ENCODE measurements around the gene DCBLD1.

DCBLD1 gene

GRCh38 chr6:117561128-117561527 is 78.7 kb downstream of the DCBLD1 start:
- TF ChIP-seq JUND (IDR thresholded peaks at IDR 0.05; ENCODE audit: low read depth), result no peak
- no peak for DNase-seq (ENCODE audit: low read depth in 1 of 2, low spot score in 1 of 2)
- in situ Hi-C loops (cut with HindIII; ENCODE audit: low pct_unique_long_range_greater_than_20kb, low sequenced_read_pairs), result no loop called here

DNA sequence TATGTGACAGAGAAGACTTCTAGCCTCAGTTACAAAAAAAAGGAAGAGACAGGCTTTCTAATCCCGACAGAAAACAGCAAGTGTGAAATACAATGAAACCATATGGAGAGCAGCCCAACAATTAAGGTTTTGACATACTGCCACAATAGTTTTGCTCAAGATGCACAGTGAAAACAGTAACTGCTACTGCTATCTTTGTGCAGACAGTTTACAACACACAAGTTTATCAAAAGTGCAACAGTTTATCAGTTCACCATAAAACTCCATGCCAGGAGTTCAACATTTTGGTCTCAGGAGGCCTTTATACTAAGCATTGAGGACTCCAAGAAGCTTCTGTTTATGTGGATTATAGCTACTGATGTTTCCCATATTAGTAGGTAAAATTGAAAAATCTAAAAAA is 82.2 kb downstream of the DCBLD1 start:
- in situ Hi-C loops (cut with HindIII; ENCODE audit: low pct_unique_long_range_greater_than_20kb, low sequenced_read_pairs), result no loop called here
- TF ChIP-seq JUND (IDR thresholded peaks at IDR 0.05; ENCODE audit: low read depth), result no peak
- no peak for DNase-seq (ENCODE audit: low read depth in 1 of 2, low spot score in 1 of 2)

DNA sequence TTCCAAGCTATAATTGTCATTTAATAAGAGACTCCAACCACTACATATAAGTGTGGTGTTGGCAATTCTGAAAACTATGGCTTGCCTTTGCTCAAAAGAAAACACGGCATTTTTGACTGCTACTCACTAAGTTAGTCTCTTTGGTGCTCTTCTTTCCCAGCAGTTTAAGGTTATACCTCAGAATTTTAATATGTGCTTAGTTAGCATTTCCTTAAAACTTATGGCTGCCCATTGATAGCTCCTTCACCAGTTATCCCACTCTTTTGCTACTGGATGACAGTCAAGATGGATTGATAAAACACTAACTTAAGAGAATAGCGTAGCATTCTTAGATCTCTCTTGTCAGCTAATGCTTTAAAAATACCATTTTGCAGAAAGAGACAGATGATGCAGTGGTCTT is 85.8 kb downstream of the DCBLD1 start:
- in situ Hi-C loops (cut with HindIII; ENCODE audit: low pct_unique_long_range_greater_than_20kb, low sequenced_read_pairs), result no loop called here
- DNase-seq (ENCODE audit: low read depth in 1 of 2, low spot score in 1 of 2), result no peak
- TF ChIP-seq JUND (IDR thresholded peaks at IDR 0.05; ENCODE audit: low read depth), result no peak

GRCh38 chr6:117568831-117569410 is 86.4 kb downstream of the DCBLD1 start:
- TF ChIP-seq JUND (IDR thresholded peaks at IDR 0.05; ENCODE audit: low read depth), result no peak
- no peak for DNase-seq (ENCODE audit: low read depth in 1 of 2, low spot score in 1 of 2)
- in situ Hi-C loops (cut with HindIII; ENCODE audit: low pct_unique_long_range_greater_than_20kb, low sequenced_read_pairs), result no loop called here

DNA sequence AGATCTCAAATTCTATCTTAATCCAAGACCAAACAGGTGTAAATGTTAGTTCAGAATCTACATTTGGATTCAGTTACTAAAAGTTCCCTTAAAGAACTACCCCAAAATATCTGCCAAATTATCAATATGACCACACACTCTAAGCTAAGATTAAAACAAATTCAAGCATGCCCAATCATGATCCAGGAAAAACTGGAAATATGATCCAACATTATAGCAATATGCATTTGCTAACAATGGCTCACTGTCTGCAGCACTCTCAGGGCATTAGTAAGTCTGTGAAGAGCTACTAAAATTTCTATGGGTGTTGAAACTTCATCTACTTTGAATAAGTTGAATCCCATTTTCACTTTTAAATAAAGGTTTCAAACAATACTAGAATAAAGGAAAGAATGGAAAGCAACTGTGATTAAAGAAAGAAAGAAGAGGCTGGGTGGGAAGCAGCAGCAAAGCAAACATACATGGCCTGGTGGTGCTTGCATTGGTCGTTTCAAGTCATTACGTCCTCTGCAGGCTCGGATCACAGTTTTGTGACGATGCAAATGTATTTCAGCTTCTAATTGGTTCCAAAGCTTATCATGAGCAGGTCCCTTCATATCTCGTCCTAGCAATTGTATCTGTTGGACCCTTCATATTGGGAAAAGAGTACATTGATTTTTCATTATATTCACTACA is 90.7 kb downstream of the DCBLD1 start:
- DNase-seq (ENCODE audit: low read depth in 1 of 2, low spot score in 1 of 2), result no peak
- in situ Hi-C loops (cut with HindIII; ENCODE audit: low pct_unique_long_range_greater_than_20kb, low sequenced_read_pairs), result no loop called here
- no peak for TF ChIP-seq JUND (IDR thresholded peaks at IDR 0.05; ENCODE audit: low read depth)

- no peak for TF ChIP-seq JUND (IDR thresholded peaks at IDR 0.05; ENCODE audit: low read depth)
- no peak for DNase-seq (ENCODE audit: low read depth in 1 of 2, low spot score in 1 of 2)
- in situ Hi-C loops (cut with HindIII; ENCODE audit: low pct_unique_long_range_greater_than_20kb, low sequenced_read_pairs), result no loop called here
Measured at GRCh38 chr6:117574198-117574597, 91.7 kb downstream of the DCBLD1 start.

DNA sequence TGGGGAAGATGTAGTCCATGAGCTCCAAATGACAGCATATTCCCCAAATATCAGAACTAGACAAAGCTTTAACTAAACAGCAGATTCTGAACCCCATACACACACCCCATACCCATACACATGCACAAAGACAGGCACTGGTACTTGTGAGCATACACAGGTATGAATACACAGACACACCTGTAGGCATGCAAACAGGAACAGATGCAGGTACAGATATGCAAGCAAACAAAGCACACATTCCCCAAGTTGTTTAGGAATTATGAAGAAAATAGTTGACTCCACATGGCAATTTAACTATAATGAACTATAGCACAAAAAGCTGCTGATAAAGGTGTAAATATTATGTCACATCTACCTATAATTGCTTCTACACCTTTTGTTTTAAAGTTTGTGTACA is 103.2 kb downstream of the DCBLD1 start:
- DNase-seq (ENCODE audit: low read depth in 1 of 2, low spot score in 1 of 2), result peak in 1 of 2 experiments; percentile 30
- TF ChIP-seq JUND (IDR thresholded peaks at IDR 0.05; ENCODE audit: low read depth), result no peak
- in situ Hi-C loops (cut with HindIII; ENCODE audit: low pct_unique_long_range_greater_than_20kb, low sequenced_read_pairs), result no loop called here

DNA sequence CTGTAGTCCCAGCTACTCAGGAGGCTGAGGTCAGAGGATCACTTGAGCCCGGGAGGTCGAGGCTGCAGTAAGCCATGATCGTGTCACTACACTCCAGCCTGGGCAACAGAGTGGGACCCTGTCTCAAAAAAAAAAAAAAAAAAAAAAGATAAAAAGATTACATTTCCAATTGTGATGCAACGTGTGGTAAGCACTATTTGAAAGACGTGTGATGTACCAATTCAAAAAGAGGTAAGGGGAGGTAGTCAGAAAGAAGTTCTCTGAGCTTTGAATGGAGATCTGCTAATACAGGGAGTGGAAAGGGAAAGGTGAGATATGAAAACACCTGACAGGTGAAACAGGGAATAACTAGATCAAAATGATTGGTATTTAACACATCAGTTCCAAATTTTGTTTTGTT is 108.0 kb downstream of the DCBLD1 start:
- TF ChIP-seq JUND (IDR thresholded peaks at IDR 0.05; ENCODE audit: low read depth), result no peak
- in situ Hi-C loops (cut with HindIII; ENCODE audit: low pct_unique_long_range_greater_than_20kb, low sequenced_read_pairs), result no loop called here
- DNase-seq (ENCODE audit: low read depth in 1 of 2, low spot score in 1 of 2), result no peak

- in situ Hi-C loops (cut with HindIII; ENCODE audit: low pct_unique_long_range_greater_than_20kb, low sequenced_read_pairs), result no loop called here
- DNase-seq (ENCODE audit: low read depth in 1 of 2, low spot score in 1 of 2), result no peak
- no peak for TF ChIP-seq JUND (IDR thresholded peaks at IDR 0.05; ENCODE audit: low read depth)
Measured at GRCh38 chr6:117591405-117591804, 108.9 kb downstream of the DCBLD1 start.

GRCh38 chr6:117592983-117593759 is 110.7 kb downstream of the DCBLD1 start:
- in situ Hi-C loops (cut with HindIII; ENCODE audit: low pct_unique_long_range_greater_than_20kb, low sequenced_read_pairs), result no loop called here
- DNase-seq (ENCODE audit: low read depth in 1 of 2, low spot score in 1 of 2), result no peak
- no peak for TF ChIP-seq JUND (IDR thresholded peaks at IDR 0.05; ENCODE audit: low read depth)

- DNase-seq (ENCODE audit: low read depth in 1 of 2, low spot score in 1 of 2), result no peak
- no peak for TF ChIP-seq JUND (IDR thresholded peaks at IDR 0.05; ENCODE audit: low read depth)
- in situ Hi-C loops (cut with HindIII; ENCODE audit: low pct_unique_long_range_greater_than_20kb, low sequenced_read_pairs), result no loop called here
Measured at GRCh38 chr6:117595099-117595923, 112.8 kb downstream of the DCBLD1 start.

GRCh38 chr6:117597755-117598154 is 115.3 kb downstream of the DCBLD1 start:
- DNase-seq (ENCODE audit: low read depth in 1 of 2, low spot score in 1 of 2), result no peak
- in situ Hi-C loops (cut with HindIII; ENCODE audit: low pct_unique_long_range_greater_than_20kb, low sequenced_read_pairs), result no loop called here
- TF ChIP-seq JUND (IDR thresholded peaks at IDR 0.05; ENCODE audit: low read depth), result no peak

Data from T47D (cell line).